SKM-1 treated with dmso at 0.1 percent for 144 hours (cell line): Measurements from ENCODE around the gene RHBDL3.
A peak's percentile ranks its signal among the peaks of the same experiment; 100 is the strongest.
"Not testable (repeated sequence)": the region's sequence is repeated elsewhere in the genome, so short reads cannot be mapped to it uniquely, and the experiment has no call there.

Source experiments
- DNase-seq: peaks from one replicate; lab custom pipeline; 2025; ENCODE audit not compliant: unreplicated experiment; lab: John Stamatoyannopoulos, UW

Gene RHBDL3

GRCh38 chr17:32265192-32265923 lies at the start of gene RHBDL3:
RHBDL3 (plus strand) TSS chr17:32265832; CDS start chr17:32266190, 358 bp downstream.
- no peak for DNase-seq

- no peak for DNase-seq
These were observed 43.0 kb upstream of the RHBDL3 start for GRCh38 chr17:32222621-32223020.

- no peak for DNase-seq
These were observed 41.9 kb upstream of the RHBDL3 start for GRCh38 chr17:32223703-32224102.

- no peak for DNase-seq
These were observed 38.7 kb upstream of the RHBDL3 start for GRCh38 chr17:32226886-32227285.

GRCh38 chr17:32227910-32228309 lies 37.7 kb upstream of the RHBDL3 start:
- no peak for DNase-seq

- DNase-seq: no peak
These were observed 30.0 kb upstream of the RHBDL3 start for GRCh38 chr17:32235588-32235987.

- DNase-seq: no peak
These were observed 26.2 kb upstream of the RHBDL3 start for GRCh38 chr17:32239456-32239855.

- no peak for DNase-seq
These were observed 24.9 kb upstream of the RHBDL3 start for GRCh38 chr17:32240750-32241149.

GRCh38 chr17:32241640-32242039 lies 24.0 kb upstream of the RHBDL3 start:
- DNase-seq: no peak

- DNase-seq: no peak
These were observed 16.2 kb upstream of the RHBDL3 start for GRCh38 chr17:32249475-32249874.

- DNase-seq: peak; percentile 61
These were observed 12.5 kb upstream of the RHBDL3 start for GRCh38 chr17:32253117-32253611.

- DNase-seq: no peak
These were observed 9.5 kb upstream of the RHBDL3 start for GRCh38 chr17:32256012-32256700.

GRCh38 chr17:32256701-32257019 lies 9.0 kb upstream of the RHBDL3 start:
- no peak for DNase-seq

- no peak for DNase-seq
These were observed 7.1 kb upstream of the RHBDL3 start for GRCh38 chr17:32258383-32259140.

GRCh38 chr17:32259586-32259985 lies 6.0 kb upstream of the RHBDL3 start:
- no peak for DNase-seq

GRCh38 chr17:32261417-32261736 lies 4.3 kb upstream of the RHBDL3 start:
- DNase-seq: no peak

GRCh38 chr17:32261936-32262510 lies 3.6 kb upstream of the RHBDL3 start:
- DNase-seq: no peak

GRCh38 chr17:32263515-32263914 lies 2.1 kb upstream of the RHBDL3 start:
- DNase-seq: not testable (repeated sequence)

GRCh38 chr17:32264140-32264799 lies 1.4 kb upstream of the RHBDL3 start:
- DNase-seq: no peak

GRCh38 chr17:32264823-32265191 lies 825 bp upstream of the RHBDL3 start:
- no peak for DNase-seq

GRCh38 chr17:32266051-32266388 lies 388 bp downstream of the RHBDL3 start:
- DNase-seq: no peak
